Choroid plexus epithelial cell (primary cell): ENCODE measurements around the gene SMIM44.

Source experiments
- DNase-seq: peaks from one replicate; pipeline ENCODE4 v3.0.0-alpha.2; 2010; ENCODE audit warnings: low read depth
- H3K4me3 ChIP-seq: 2 replicates; pipeline ENCODE4 v1.5.1; 2011; ENCODE audit warnings: low read depth, mild to moderate bottlenecking, control low read depth, low read length, moderate library complexity
- TF ChIP-seq, protein P1 (sequence below): conservative IDR thresholded peaks from 2 replicates; pipeline ENCODE4 v1.5.1; 2011; ENCODE audit warnings: low read depth, mild to moderate bottlenecking, control low read depth, inconsistent platforms, low read length, moderate library complexity

SMIM44 gene

DNA sequence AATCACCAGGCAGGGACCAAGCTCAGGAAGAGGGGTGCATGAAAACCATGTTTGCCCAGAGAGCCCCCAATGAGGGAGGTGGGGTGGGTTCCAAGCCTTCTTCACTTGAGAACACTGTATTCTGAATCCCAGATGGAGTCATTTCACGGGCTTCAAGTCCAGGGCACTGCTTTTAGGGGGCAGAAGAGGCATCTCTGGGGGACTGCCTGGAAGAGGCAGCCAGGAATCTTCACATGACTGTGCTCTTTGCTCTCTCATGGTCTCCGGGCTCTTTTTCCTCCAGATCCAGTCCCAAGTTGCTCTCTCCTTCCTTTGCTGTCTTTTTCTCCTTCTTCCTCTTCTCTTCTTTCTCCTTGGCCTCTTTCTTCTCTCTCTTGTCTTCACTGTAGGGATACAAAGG lies 8.6 kb downstream of the SMIM44 start:
- DNase-seq: no peak
- H3K4me3 ChIP-seq: no peak overlapping the region
- TF ChIP-seq, protein P1, sequence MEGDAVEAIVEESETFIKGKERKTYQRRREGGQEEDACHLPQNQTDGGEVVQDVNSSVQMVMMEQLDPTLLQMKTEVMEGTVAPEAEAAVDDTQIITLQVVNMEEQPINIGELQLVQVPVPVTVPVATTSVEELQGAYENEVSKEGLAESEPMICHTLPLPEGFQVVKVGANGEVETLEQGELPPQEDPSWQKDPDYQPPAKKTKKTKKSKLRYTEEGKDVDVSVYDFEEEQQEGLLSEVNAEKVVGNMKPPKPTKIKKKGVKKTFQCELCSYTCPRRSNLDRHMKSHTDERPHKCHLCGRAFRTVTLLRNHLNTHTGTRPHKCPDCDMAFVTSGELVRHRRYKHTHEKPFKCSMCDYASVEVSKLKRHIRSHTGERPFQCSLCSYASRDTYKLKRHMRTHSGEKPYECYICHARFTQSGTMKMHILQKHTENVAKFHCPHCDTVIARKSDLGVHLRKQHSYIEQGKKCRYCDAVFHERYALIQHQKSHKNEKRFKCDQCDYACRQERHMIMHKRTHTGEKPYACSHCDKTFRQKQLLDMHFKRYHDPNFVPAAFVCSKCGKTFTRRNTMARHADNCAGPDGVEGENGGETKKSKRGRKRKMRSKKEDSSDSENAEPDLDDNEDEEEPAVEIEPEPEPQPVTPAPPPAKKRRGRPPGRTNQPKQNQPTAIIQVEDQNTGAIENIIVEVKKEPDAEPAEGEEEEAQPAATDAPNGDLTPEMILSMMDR: no peak

DNA sequence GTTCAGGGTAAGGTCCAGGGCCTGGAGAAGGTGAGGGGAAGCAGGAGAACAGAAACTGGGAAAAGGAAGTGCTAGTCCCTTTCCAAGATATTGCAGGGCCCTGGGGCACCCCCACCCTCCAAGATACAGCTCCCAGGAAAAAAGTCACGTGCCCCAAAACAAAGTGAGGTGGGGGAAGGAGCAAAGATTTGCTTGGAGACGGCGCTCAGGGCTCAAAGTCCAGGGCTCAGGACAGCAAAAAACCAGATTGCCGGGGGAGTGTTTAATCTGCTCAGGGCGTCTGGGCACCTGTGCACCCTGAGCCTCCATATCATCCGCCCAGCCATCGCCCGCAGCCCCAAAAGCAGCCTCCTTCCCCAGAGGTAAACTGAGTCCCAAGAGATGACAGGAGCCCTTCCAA lies 9.2 kb downstream of the SMIM44 start:
- TF ChIP-seq, protein P1: no peak
- no peak overlapping the region for H3K4me3 ChIP-seq
- DNase-seq: no peak

DNA sequence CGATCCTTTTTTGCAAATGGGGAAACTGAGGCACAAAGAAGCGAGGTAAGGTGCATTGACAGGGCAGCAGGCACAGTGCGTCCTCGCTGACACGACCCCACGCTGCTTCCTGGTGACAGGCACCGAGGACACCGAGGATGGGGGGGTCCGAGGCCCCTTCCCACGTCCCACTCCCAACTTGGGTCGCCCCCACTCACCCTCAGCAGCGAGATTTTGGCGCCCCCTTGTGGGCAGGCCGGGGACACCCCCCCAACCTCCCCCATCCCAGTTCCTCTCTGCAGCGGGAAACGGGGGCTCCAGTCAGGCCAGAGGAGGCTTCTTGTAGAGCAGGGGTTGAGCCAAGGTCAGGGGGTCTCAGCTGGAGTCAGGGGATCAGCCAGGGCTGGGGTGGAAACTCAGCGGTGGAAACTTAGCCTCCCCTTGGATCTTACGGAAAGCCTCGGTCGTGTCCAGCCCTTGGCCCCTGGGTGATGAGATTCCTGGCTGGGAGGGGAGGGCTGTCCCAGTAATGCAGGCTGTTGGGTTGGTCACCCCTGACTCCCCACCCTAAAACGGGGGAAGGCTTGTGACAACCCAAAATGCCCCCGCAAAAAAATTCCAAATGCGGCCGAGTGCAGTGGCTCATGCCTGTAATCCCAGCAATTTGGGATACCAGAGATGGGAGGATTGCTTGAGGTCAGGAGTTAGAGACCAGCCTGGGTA lies 11.1 kb downstream of the SMIM44 start:
- DNase-seq: no peak
- no peak overlapping the region for H3K4me3 ChIP-seq
- TF ChIP-seq, protein P1: peak; percentile 89

DNA sequence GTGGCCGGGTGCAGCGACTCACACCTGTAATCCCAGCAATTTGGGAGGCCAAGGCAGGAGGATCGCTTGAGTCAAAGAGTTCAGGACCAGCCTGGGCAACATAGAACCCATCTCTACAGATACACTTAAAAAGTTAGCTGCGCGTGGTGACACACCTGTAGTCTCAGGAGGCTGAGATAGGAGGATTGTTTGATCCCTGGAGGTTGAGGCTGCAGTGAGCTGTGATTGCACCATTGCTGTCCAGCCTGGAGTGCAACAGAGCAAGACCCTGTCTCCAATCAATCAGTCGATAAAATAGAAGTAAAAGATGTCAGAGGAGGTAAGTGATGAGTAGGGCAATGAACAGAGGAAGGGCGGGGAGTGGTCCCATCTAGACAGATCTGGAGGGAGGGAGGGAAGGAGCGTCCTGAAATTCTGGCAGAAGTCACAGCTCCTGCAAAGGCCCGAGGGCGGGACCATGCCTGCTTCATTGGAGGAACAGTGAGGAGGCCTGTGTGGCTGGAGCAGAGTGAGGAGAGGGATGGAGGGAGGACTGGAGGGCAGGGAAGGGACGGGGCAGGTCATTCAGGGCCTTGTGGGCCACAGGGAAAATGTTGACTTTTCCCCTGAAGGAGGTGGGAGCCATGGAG lies 12.6 kb downstream of the SMIM44 start:
- DNase-seq: no peak
- H3K4me3 ChIP-seq: no peak overlapping the region
- TF ChIP-seq, protein P1: no peak

DNA sequence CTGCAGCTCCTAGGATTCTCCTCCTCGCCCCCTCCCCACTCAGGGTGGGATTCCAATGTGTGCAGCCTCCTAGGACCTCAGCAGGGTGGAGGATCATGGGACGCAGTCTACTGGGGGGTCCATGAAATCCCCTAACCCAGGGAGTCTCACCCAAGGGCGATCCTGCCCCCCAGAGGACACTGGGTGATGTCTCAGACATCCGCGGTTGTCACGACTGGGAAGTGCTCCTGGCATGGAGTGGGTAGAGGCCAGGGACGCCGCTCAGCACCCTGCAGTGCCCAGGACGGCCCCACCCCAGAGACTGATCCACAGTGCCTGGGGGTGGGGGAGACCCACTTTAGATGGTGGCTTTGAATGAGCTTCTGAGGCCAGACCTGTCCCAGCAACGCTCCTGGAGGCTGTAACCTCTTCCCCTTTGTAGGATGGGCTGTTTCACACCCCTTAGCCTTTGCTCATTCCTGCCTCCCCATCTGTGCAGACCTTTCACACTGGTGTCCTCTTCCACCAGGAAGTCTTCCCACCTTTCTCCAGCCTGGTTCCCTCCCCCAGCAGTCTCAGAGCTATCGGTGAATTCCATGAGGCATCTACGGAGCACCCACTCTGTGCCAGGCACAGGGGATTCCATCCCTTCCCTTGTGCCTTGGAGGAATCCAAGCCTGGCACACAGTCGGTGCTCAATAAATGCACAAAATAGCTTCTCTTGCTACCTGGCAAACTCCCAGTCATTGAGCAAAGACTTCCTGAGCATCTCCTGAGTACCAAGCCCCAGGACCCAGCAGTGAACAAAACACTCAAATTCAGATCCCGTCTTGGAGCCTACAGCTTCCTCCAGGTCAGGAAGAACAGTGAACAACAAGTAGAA lies 13.4 kb downstream of the SMIM44 start:
- TF ChIP-seq, protein P1: peak; percentile 26
- no peak for DNase-seq
- H3K4me3 ChIP-seq: no peak overlapping the region

DNA sequence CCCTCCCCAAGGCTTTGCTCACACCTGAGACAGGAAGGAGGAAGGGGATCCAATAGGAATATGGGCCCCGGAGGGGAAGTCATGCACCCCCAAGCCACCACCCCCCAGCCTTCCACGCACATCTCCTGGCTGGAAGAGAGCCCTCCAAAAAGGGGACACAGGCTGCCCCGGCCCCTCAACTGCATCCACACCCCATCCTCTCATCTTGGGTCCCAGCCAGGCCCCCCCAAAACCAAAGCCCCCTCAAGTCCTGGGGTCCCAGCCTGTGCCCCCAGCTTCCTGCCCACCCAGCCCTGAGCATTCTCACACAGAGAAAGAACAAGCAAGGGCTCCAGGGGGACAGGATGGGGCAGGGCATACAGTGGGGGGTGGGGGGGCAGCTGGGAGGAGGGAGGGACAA lies 15.0 kb downstream of the SMIM44 start:
- H3K4me3 ChIP-seq: no peak overlapping the region
- TF ChIP-seq, protein P1: no peak
- no peak for DNase-seq
